NOMO-1 treated with DMSO at 0.1 percent for 48 hours (cell line): ENCODE measurements around the gene SLC50A1.

Experiments used
- DNase-seq: peaks from one replicate; lab custom pipeline; 2025; ENCODE audit not compliant: unreplicated experiment; lab: John Stamatoyannopoulos, UW

SLC50A1 gene

DNA sequence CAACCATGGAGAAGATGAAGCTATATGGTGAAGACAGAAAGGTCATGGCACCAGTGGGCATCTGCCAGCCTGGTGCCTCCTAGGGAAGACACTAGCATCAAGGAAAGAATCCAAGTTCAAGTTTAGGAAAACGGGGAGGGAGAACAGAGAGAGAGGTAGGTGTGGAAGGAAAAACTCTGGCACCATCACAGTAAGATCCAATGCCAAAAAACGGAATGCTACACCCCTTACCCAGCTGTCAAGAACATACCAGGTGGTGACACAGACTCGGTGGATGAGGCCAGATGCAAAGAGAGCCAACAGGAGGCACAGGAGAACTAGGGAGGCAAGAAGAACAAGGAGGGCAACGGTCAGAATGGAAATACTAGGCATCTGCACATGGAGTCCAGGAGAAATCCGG, 33.9 kb downstream of the SLC50A1 start:
- DNase-seq, result no peak

DNA sequence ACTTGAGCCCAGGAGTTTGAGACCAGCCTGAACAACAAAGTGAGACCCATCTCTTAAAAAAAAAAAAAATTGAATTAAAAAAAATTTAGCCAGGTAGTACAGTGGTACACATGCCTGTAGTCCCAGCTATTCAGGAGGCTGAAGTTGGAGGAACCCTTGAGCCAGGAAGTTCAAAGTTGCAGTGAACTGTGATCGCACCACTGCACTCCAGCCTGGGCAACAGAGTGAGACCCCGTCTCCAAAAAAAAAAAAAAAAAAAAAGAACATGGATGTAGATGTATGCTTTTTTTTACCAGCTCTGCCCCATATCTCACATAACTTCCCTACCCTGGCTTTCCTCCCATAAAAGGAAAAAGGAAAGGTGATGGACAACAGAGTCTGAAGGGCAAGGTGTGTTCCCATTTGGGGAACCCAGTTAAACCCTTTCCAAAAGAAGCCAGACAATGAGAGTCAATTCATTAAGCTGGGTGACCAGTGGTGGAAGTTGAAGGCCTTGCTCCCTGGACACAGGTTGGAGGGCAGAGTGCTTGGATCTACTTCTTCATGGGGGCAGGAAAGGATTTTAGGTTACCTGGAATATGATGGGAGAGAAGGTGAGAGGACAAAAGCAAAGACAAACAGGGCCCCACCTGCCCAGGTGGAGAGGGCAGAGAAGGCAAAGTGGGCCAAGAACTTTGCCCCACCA, 34.6 kb downstream of the SLC50A1 start:
- no peak for DNase-seq

DNA sequence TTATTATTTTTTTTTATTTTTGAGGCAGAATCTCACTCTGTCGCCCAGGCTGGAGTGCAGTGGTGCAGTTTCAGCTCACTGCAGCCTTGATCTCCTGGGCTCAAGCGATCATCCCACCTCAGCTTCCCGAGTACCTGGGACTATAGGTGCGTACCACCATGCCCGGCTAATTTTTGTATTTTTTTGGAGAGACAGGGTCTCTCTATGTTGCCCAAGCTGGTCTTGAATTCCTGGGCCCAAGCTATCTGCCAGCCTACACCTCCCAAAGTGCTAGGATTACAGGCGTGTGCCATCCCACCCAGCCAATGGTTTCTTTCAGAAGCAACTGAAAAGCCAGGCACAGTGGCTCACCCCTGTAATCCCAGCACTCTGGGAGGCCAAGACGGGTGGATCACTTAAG, 35.2 kb downstream of the SLC50A1 start:
- DNase-seq, result no peak

DNA sequence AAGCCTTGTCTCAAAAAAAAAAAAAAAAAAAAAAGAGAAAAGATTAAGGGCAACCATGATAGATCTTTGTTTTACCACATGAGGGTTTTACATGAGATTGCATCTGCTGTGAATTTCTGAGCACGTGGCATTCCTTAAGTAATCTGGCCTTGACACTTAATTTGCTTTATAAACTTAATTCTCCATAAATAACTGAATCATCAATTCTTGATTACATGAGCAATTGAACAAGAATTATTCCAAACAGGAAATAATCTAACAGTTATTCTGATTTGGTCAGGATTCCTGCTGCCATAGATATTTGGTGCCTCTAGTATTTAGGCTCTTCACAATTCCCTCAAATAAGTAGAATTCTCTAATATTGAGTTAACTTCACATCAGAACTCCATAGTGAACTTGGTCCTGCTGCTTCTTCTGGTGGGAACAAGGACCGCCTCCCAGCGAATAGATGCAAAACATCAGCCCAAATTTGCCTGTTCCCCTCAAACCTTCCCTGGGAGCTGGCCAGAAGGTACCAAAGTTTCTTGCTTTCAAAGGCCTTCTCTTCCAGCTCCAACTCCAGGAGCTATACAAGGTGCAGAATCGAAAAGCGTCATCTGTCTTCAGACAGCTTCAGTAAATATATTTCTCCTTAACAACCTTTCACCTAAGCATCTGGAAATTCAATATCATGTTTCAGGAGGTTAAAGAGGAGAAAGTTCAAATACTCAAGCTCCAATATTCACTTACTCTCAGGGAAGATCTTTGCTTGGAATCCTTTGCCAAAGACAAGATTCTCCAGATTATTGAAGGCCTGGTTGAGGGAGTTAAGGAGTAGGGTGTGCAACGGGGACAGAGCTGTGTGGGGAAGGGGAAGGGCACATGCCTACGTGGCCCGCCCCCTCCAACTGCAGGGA, 36.4 kb downstream of the SLC50A1 start:
- no peak for DNase-seq

DNA sequence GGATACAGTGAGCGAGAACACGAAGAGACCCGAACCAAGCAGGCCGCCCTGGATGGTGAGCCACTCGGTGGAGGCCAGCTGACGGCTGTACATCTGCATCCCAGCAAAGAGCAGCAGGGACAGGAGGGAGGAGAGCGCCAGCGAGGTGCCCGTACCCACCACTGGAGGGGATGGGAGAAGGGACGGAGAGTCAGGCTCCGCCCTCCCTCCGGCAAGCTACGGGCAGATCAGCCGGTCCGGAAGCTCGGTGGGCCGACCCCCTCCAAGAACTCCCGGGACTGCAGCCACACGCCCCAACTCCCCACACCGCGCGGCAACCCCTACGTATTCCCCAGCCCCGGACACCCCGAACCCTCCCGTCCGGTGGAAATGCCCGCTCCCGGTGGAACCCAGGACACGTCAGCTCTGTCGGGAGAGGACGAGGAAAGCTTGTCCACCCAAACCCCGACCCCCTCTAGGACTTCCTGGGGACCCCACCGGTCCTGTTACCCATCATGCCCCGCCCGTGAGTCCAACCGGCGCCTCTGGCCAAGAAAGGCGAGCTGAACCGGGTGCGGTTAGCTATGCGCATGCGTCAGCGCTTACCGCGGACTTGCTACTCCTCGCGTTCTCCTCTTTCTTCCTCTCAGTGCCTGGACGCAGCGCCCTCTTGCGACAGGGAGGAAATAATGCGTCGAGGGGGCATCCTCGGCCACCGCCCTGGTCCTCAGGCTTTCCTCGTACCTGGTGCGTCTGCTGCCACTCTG, 37.3 kb downstream of the SLC50A1 start, which contains the start of gene KRTCAP2:
TSS of gene KRTCAP2 (minus strand) at position 573 of the 746 bp plus-strand sequence. CDS start at position 493, 80 bp downstream.
- DNase-seq, result peak; percentile 95

DNA sequence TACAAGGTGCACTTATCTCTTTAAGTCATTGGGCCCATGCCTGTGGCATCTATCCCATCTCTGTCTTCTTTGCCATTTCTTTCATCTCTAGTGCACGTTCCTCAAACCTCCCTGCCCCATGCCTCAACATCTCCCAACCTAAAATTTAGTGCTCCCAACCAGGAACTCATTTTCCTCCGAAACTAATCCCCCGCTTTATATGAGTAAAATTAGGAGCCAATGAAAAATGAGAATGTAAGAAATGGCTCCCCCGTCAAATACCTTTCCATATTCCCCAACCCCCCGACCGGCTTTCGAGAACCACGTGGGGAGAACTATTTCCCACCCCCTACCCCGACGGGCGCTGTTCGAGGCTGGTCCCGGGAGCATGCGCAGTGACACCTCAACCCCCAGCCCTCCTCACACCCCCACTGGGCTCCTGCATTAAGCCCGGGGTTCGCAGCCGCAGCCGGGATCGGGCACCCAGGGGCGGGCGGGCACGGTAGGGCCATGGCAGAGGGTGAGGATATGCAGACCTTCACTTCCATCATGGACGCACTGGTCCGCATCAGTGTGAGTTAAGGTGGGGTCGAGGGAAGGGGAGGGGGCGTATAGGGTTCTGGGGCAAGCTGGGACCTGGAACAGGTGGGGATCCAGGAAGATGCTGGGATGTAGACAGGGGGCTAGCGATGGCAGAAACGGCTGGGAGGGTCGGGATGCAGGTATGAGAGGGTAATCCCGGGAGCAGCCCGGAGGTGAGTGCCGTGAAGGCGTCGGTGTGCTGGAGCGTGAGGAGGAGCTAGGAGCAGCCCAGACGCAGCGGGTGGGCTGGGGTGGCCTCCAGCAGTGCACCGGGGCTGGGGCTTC, 38.0 kb downstream of the SLC50A1 start, which contains the start of gene TRIM46:
TSS of gene TRIM46 (plus strand) at position 372 of the 846 bp plus-strand sequence. CDS start at position 490, 118 bp downstream.
- no peak for DNase-seq

DNA sequence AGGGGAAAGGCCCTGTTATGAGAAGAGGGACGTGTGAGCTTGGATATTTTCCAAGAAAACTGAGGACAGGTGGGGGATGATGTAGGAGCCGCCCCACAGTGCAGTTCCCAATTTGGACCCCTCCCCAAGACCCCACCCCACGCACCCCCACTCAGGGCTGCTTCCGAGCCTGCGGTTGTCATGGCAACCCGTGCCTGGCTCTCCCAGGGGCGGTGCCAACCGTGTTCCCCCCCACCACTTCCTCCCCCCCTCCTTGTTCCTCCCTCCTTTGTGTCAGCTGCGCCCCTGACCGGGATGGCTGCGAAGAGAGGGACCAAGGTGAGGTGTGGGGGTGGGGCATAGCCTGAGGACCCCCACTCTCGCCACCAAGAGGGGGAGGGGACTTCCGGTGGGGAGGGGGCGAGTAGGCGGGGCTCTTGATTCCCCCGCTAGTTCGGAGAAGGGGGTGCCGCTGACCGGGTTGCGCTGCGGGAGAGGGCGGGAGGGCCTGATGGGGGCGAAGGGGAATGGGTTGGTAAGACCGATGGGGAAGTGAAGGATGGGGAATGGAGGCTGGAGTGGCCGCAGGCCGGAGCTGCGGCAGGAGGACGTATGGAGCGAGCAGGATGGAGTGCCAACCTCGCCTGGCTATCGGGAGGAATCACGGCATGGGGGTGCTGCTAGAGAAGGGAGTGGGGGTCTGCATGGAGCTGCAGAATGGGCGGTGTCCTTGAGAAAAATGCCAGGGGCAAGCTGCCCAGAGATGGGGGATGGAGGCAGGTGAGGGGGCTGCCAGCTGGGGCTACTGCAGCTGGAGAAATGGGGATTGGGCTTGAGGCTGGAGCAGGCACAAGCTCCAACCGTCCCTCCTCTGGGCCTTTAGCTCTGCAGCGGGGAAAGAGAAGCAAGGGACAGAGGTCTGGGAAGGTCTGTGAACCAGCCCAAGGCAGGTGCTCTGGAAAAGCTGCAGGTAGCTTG, 39.0 kb downstream of the SLC50A1 start:
- no peak for DNase-seq

DNA sequence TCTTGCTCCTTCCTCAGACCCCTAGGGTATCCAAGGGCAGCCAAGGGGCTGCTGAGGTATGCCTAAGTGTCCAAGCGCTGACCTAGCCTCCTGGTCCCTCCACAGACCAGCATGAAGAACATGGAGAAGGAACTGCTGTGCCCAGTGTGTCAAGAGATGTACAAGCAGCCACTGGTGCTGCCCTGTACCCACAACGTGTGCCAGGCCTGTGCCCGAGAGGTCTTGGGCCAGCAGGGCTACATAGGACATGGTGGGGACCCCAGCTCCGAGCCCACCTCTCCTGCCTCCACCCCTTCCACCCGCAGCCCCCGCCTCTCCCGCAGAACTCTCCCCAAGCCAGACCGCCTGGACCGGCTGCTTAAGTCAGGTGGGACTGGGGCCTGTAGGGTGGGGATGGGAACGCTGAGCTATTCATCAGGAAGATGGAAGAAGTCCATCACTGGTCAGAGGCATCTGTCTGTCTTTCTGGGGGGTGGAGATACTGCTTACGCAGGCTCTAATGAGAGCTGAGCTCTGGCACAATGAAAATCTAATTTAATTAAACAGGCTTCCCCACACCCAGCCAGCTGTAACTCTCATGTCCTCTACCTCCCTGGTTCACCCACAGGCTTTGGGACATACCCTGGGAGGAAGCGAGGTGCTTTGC, 39.8 kb downstream of the SLC50A1 start:
- no peak for DNase-seq

DNA sequence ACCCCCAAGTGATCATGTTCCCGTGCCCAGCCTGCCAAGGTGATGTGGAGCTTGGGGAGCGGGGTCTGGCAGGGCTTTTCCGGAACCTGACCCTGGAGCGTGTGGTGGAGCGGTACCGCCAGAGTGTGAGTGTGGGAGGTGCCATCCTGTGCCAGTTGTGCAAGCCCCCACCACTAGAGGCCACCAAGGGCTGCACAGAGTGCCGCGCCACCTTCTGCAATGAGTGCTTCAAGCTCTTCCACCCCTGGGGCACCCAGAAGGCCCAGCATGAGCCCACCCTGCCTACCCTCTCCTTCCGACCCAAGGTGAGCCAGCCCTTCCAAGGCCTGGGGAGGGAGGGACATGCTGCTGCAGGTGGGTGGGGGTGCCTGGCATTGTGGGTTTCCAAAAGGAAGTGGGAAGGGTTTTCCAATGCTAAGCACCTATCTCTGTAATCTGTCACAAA, 40.3 kb downstream of the SLC50A1 start:
- no peak for DNase-seq

DNA sequence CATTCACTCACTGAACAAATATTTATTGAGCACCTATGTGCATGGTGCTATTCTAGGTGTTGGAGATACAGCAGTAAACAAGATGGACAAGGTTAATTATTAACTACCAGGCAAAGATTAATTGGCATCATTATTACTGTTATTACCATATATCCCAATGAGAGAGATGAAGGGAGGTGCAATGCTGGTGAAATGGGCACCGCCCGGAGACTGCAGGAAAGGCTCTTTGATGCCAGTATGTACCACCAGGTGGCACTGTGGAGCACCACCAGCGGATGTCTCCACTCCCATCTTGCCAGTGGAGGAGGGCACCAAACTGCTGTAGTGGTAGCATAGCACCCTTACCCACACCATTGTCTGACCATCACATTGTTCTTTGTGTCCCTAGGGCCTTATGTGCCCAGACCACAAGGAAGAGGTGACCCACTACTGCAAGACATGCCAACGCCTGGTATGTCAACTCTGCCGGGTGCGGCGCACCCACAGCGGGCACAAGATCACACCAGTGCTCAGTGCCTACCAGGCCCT, 41.0 kb downstream of the SLC50A1 start:
- DNase-seq, result peak; percentile 65

DNA sequence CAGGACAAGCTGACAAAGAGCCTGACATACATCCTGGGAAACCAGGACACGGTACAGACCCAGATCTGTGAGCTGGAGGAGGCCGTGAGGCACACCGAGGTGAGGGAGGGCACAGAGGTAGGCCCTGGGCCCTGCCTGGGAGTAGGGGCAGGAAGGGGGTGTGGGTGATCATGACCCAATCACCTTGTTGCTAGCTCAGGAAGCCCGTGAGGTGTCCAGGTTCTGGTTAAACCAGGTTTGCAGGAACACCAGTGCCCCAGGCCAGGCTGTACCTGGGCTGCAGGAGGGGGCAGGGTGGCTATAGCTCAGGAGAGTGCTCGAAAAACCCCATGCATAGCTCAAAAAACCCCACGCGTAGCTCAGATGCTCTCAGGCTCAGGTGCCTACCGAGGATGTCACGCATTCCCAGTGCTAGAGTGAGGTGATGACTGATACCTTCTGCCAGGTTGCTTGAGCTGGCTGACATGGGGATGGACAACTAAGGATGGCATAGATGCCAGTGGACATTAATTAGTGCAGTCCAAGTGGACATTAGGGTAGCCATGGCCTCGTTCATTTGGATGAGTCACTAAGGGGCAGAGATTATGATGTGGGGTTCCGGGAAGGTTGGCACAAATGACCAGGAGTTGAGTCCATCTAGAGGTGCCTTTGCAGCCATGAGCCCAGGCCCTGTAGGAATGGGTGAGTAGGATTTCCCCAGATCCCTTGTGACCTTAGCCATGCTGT, 41.7 kb downstream of the SLC50A1 start:
- DNase-seq, result no peak

DNA sequence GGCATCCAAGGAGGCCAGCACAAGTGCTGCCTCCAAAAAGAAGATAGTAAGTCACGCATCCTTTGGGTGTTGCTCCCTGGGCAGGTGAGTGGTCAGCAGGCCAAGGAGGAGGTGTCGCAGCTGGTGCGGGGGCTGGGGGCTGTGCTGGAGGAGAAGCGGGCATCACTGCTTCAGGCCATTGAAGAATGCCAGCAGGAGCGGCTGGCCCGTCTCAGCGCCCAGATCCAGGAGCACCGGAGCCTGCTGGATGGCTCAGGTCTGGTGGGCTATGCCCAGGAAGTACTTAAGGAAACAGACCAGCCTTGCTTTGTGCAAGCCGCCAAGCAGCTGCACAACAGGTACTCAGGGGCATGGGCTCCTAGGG, 42.2 kb downstream of the SLC50A1 start:
- no peak for DNase-seq

DNA sequence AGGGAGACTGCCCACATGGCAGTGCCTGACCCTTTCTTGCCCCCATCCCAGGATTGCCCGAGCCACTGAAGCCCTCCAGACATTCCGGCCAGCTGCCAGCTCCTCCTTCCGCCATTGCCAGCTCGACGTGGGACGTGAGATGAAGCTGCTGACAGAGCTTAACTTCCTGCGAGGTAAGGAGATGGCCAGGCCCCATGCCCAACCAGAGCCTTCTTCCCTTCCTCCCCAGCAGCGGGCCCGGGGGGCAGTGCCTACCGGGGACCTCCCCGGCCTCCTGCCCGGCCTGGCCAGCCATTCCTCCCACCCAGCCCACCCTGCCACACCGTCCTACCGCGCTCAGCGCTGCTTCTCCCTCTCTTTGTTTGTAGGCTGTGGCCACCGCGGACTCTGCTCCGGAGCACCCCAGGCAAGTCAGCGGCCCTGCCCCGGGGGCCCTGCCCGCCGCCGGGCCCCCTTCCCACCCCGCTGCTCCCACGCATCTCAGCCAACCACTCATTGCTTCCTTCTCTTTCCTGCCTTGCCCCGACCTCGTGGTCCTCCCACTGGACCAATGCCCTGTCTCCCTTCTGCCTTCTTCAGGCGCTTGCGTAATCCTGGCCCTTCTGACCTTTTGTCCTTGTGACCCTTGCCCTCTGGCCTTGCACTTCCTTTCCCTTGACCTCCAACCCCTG, 42.9 kb downstream of the SLC50A1 start:
- DNase-seq, result peak; percentile 43

DNA sequence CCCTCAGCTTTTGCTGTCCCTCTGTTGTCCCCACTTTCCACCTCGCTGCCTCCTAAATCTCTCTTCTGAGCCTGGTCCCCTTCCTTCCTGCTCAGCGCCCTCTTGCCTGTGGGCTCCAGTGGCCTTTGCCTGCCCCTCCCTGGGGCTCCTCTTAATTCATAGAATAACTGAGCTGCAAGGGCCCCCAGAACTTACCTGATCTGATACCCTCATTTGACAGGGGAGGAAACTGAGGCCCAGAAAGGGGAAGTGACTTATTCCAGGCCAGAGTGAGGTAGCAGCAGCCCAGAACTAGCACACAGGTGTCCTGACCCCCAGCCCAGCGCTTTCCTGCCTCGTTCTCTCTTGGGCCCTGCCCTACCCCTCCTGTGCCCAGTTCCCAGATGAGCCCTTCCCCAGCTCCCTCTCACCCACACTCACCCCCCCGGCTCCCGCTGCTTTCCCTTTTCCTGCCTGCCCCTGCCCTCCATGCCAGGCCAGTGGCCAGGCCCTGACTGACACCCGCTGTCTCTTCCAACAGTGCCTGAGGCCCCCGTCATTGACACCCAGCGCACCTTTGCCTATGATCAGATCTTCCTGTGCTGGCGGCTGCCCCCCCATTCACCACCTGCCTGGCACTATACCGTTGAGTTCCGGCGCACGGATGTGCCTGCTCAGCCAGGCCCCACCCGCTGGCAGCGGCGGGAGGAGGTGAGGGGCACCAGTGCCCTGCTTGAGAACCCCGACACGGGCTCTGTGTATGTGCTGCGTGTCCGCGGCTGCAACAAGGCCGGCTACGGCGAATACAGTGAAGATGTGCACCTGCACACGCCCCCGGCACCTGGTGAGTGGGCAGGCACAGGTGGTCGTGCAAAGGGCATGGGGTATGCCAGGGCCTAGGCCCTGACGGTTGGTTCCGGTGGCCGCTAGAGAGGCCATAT, 43.7 kb downstream of the SLC50A1 start:
- DNase-seq, result no peak

DNA sequence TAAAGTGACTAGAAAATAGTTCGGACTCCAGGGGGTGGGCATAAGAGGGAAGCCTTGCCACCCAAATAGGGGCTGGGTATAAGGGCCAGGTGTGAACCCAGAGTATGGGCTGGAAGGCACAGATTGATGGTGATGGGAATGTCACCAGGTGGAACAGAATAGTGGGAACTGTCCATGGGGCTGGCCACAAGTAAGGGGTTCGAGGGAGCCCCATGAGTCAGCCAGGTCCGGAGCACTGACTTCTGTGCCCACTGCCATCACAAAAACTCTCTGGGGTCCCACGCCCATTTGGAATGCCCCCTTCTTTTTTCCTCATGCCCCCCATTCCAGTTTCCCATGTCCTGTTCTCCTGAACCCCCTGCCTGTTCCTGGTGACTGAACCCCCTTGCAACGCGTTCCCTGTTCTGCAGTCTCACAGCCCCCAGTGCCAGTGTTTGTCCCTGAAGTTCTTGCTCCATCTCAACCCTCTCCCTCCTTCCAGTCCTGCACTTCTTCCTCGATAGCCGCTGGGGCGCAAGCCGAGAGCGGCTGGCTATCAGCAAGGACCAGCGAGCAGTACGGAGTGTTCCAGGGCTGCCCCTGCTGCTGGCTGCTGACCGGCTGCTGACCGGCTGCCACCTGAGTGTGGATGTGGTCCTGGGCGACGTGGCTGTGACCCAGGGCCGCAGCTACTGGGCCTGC, 45.9 kb downstream of the SLC50A1 start:
- DNase-seq, result no peak

DNA sequence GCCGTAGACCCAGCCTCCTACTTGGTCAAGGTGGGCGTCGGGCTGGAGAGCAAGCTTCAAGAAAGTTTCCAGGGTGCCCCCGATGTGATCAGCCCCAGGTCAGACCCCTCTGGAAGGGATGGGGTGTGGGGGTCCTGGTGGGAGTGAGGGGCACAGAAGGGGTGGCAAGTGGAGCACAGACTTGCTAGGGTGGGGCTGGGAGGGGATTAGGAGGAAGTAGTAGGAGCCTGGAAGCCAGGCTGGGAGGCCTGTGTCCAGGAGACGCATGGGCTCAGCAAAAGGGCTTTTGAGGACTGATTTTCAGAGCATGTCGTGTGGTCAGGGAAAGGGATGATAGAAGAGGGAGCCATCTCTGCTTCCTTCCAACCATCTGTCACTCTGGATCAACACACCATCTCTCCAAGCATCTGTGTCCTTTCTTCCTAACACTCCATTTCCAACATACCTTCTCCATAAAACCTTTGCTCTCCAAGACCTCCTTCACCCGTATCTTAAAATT, 46.4 kb downstream of the SLC50A1 start:
- no peak for DNase-seq
